CD4-positive, alpha-beta T cell (primary cell): ENCODE data around the gene ACSS2. TPM values are rescaled to one million over a fixed set of nuclear protein-coding genes. Genes with fewer than 3 reads are reported as not detected.

Source experiments
- ATAC-seq: fragments of 200-7000 bp; cut with Tn5 transposase; one replicate; pipeline ENCODE4 v1.10.0; 2022; ENCODE audit warnings: mild to moderate bottlenecking; ENCODE audit not compliant: poor library complexity
- CTCF ChIA-PET: fragments of 350-600 bp; sonication (Branson Sonifier 250); formaldehyde crosslinking; loops from one replicate; lab custom pipeline; 2021; ENCODE audit warnings: antibody characterized with exemption, inconsistent platforms; lab: Charles Lee
- POLR2A ChIA-PET: fragments of 350-600 bp; sonication (Branson Sonifier 250); formaldehyde crosslinking; loops from one replicate; lab custom pipeline; 2021; ENCODE audit warnings: antibody characterized with exemption, inconsistent platforms; lab: Charles Lee
- DNase-seq, 14 experiments: peaks; one replicate each; pipeline ENCODE4 v3.0.0-alpha.2; 2013 to 2020; ENCODE audit warnings: mixed read lengths in 2 of 14
- H3K27ac ChIP-seq, 2 donors: one replicate each; pipeline versions ENCODE4 v1.5.1 to v1.7.0; 2013; ENCODE audit warnings: low read length in 2 of 2, low read depth in 1 of 2, mild to moderate bottlenecking in 1 of 2
- H3K27me3 ChIP-seq, 2 experiments: 1 replicate in 1 of 2; 2 replicates in 1 of 2; pipeline versions ENCODE4 v1.6.1 to v1.7.0; 2013; ENCODE audit warnings: low read length in 2 of 2, control low read depth in 1 of 2, mild to moderate bottlenecking in 1 of 2, moderate library complexity in 1 of 2; ENCODE audit not compliant: insufficient read depth in 2 of 2, control insufficient read depth in 1 of 2
- H3K36me3 ChIP-seq: one replicate; pipeline ENCODE4 v1.6.1; 2013; ENCODE audit warnings: low read length, control low read depth; ENCODE audit not compliant: insufficient read depth
- H3K4me1 ChIP-seq: one replicate; pipeline ENCODE4 v1.6.1; 2013; ENCODE audit warnings: low read length, control low read depth; ENCODE audit not compliant: insufficient read depth
- H3K4me3 ChIP-seq: one replicate; pipeline ENCODE4 v1.5.1; 2013; ENCODE audit warnings: mild to moderate bottlenecking, low read length, moderate library complexity
- H3K9me3 ChIP-seq, 2 experiments: 1 replicate in 1 of 2; 2 replicates in 1 of 2; pipeline versions ENCODE4 v1.6.1 to v1.7.0; 2013; ENCODE audit warnings: low read length in 2 of 2, mild to moderate bottlenecking in 2 of 2, control low read depth in 1 of 2, moderate library complexity in 1 of 2; ENCODE audit not compliant: control insufficient read depth in 1 of 2, insufficient read depth in 1 of 2
- H3K27ac Mint-ChIP-seq: one replicate; pipeline ENCODE4 v1.8.0; 2020; ENCODE audit warnings: mixed read lengths
- H3K27me3 Mint-ChIP-seq: one replicate; pipeline ENCODE4 v1.8.0; 2021; ENCODE audit warnings: mixed read lengths
- H3K36me3 Mint-ChIP-seq: one replicate; pipeline ENCODE4 v1.8.0; 2021; ENCODE audit warnings: low read depth, mixed read lengths
- H3K4me1 Mint-ChIP-seq: one replicate; pipeline ENCODE4 v1.8.0; 2021; ENCODE audit warnings: low read depth, mixed read lengths
- H3K4me3 Mint-ChIP-seq: one replicate; pipeline ENCODE4 v1.8.0; 2020; ENCODE audit warnings: mild to moderate bottlenecking, mixed read lengths
- H3K9me3 Mint-ChIP-seq: one replicate; pipeline ENCODE4 v1.8.0; 2020; ENCODE audit warnings: mixed read lengths
- intact Hi-C, 2 experiments: fragments of 100-400 bp; cut with DNase I in 1 of 2; cut with micrococcal nuclease in 1 of 2; formaldehyde crosslinking; loops; one replicate each; pipeline versions ENCODE4 v1.15.1 to v1.9.0; 2023 to 2025; cut with DNase I, micrococcal nuclease
- polyA plus RNA-seq, 2 donors: library from polyadenylated mRNA; unstranded; fragments of 120-200 nt; gene quantifications; one replicate each; pipeline ENCODE4 v1.2.1, GENCODE V29; 2013
- total RNA-seq, 174 experiments: library from RNA in 2 of 174; stranded (reverse) in 2 of 174; gene quantifications; one replicate each; pipeline ENCODE4 v1.2.3 and lab custom pipeline; 2021 to 2026
- TF ChIP-seq, protein P1 (sequence below): fragments of 200-600 bp; IDR thresholded peaks from one replicate; pipeline ENCODE4 v1.8.0; 2022; ENCODE audit warnings: antibody characterized with exemption, mild to moderate bottlenecking

The ACSS2 gene, protein sequence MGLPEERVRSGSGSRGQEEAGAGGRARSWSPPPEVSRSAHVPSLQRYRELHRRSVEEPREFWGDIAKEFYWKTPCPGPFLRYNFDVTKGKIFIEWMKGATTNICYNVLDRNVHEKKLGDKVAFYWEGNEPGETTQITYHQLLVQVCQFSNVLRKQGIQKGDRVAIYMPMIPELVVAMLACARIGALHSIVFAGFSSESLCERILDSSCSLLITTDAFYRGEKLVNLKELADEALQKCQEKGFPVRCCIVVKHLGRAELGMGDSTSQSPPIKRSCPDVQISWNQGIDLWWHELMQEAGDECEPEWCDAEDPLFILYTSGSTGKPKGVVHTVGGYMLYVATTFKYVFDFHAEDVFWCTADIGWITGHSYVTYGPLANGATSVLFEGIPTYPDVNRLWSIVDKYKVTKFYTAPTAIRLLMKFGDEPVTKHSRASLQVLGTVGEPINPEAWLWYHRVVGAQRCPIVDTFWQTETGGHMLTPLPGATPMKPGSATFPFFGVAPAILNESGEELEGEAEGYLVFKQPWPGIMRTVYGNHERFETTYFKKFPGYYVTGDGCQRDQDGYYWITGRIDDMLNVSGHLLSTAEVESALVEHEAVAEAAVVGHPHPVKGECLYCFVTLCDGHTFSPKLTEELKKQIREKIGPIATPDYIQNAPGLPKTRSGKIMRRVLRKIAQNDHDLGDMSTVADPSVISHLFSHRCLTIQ
- total RNA-seq = 10 to 100 TPM; 15.6 to 18.8 TPM
- 15.7 TPM for polyA plus RNA-seq (2013, experiment 1 of 2)
- 20.7 TPM for polyA plus RNA-seq (2013, experiment 2 of 2)
- total RNA-seq (lab: John Stamatoyannopoulos, UW) = 3.8 to 62.1 (median 18.6) reads per million in 172 experiments

DNA sequence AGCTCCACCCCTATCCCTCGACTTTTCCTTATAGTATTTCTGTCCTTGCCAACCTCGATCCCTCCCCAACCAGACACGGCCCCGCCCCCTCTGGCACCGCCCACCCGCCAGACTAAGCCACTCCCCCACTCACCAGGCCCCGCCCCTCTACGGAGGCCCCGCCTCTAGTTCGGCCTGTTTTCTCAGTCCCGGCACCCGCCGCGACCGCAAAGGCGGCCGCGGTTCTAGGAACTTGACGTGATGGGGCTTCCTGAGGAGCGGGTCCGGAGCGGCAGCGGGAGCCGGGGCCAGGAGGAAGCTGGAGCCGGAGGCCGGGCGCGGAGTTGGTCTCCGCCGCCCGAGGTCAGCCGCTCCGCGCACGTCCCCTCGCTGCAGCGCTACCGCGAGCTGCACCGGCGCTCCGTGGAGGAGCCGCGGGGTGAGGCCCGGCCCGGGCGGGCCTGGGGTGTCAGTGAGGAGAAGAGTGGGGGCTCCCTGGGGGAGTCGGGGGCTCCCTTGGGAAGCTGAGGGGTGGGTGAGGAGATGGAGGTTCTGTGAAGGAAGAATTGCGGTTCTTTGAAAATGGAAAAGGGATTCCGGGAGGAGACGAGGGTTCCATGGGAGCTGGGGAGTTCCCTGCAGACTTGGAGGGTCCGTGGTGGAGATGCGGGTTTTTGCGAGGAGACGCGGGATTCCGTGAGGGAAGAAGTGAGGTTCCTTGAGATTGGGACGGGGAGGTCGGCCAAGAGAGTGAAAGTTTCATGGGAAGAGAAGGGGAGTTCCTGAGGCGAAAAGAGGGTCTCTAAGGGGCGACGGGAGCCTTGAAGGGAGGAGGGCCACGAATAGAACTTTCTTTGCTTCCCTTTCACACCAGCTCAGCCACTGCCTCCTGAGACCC is at the start of gene ACSS2:
Gene ACSS2 (plus strand): TSS at position 207 of the 877 bp plus-strand sequence. CDS start 34 bp downstream, at position 241.
- Histone ChIP-seq H3K27me3 (no peaks in the 10 kb centered on the region), H3K36me3 (no peaks in the 10 kb centered on the region), H3K9me3 (no peaks in the 10 kb centered on the region), H3K27ac (peak within 1 kb of the TSS; percentile 11 to 42), H3K4me3 (peak within 1 kb of the TSS; percentile 70), H3K4me1 (peaks cover 48% of the 10 kb centered on the region)
- peaks cover 3% of the 10 kb centered on the region for H3K36me3 Mint-ChIP-seq
- DNase-seq = peak in 11 of 14 experiments; percentile 91 to 99 (median 94)
- peak; percentile 81 for ATAC-seq
- ChIA-PET POLR2A (interaction anchor here (0.8 to 1.5 kb wide), 8 partner anchors 10 to 360 kb away, joined by 3 to 4 read pairs (median 4); partner anchors contain the start of genes DYNLRB1, EDEM2, GSS and MYH7B), CTCF (interaction anchor here (0.5 to 2.7 kb wide), 4 partner anchors 28 to 79 kb away, joined by 3 to 21 read pairs (median 4); partner anchors contain the start of genes GSS and MYH7B)
- H3K4me3 Mint-ChIP-seq = peak within 1 kb of the TSS; percentile 90
- peaks cover 64% of the 10 kb centered on the region for H3K4me1 Mint-ChIP-seq
- intact Hi-C loops = loop anchor here (1.0 to 10.0 kb wide), 7 partner anchors 79 to 882 kb away; partner anchors contain the start of genes AHCY (in 1 of the 2), DYNLRB1 (in 1 of the 2), ERGIC3 (in 1 of the 2) and GSS (in 1 of the 2)
- TF ChIP-seq, protein P1, sequence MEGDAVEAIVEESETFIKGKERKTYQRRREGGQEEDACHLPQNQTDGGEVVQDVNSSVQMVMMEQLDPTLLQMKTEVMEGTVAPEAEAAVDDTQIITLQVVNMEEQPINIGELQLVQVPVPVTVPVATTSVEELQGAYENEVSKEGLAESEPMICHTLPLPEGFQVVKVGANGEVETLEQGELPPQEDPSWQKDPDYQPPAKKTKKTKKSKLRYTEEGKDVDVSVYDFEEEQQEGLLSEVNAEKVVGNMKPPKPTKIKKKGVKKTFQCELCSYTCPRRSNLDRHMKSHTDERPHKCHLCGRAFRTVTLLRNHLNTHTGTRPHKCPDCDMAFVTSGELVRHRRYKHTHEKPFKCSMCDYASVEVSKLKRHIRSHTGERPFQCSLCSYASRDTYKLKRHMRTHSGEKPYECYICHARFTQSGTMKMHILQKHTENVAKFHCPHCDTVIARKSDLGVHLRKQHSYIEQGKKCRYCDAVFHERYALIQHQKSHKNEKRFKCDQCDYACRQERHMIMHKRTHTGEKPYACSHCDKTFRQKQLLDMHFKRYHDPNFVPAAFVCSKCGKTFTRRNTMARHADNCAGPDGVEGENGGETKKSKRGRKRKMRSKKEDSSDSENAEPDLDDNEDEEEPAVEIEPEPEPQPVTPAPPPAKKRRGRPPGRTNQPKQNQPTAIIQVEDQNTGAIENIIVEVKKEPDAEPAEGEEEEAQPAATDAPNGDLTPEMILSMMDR = no peak
- peak within 1 kb of the TSS; percentile 81 for H3K27ac Mint-ChIP-seq
- no peaks in the 10 kb centered on the region for H3K27me3 Mint-ChIP-seq
- no peaks in the 10 kb centered on the region for H3K9me3 Mint-ChIP-seq

DNA sequence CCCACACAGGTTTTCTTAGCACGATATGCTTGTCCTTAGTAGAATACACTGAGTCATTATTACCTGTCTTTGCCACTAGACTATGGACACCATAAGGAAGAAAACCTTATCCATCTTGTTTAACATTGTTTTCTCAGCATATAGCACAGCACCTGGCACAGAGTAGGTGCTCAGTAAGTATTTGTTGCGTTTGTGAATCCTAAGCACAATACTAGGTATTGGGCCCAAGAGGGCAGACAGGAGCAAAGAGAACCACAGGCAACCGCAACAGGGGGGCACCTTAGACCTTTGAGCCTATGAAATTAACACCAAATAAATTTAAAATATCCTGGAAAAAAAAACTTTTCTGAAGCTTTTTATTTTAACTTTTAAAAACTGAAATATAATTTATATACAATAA is 47.2 kb upstream of the ACSS2 start:
- no peaks in the 10 kb centered on the region for H3K27me3 ChIP-seq
- Mint-ChIP-seq H3K9me3 (no peaks in the 10 kb centered on the region), H3K36me3 (peaks cover 8% of the 10 kb centered on the region), H3K27me3 (peaks cover 10% of the 10 kb centered on the region), H3K4me1 (peaks cover 15% of the 10 kb centered on the region), H3K4me3 (peak overlapping the region; percentile 62), H3K27ac (no peak overlapping the region)
- no peak overlapping the region for H3K4me3 ChIP-seq
- CTCF ChIA-PET = no interaction called here
- POLR2A ChIA-PET = no interaction called here
- intact Hi-C loops = loop anchor here in 1 of 2 experiments (5.0 kb wide), 1 partner anchor 263 kb away; the partner anchor contains the start of gene TRPC4AP
- H3K4me1 ChIP-seq = peaks cover 13% of the 10 kb centered on the region
- H3K36me3 ChIP-seq = no peaks in the 10 kb centered on the region
- TF ChIP-seq, protein P1 = no peak
- H3K9me3 ChIP-seq = no peaks in the 10 kb centered on the region
- ATAC-seq (no peak), DNase-seq (no peak)
- H3K27ac ChIP-seq = no peak overlapping the region
